Fibroblast of peridontal ligament (primary cell): ENCODE measurements around the gene KDM2B.

Source experiments
- DNase-seq: peaks from one replicate; pipeline ENCODE4 v3.0.0-alpha.2; 2010; ENCODE audit errors: extremely low read depth

The KDM2B gene

DNA sequence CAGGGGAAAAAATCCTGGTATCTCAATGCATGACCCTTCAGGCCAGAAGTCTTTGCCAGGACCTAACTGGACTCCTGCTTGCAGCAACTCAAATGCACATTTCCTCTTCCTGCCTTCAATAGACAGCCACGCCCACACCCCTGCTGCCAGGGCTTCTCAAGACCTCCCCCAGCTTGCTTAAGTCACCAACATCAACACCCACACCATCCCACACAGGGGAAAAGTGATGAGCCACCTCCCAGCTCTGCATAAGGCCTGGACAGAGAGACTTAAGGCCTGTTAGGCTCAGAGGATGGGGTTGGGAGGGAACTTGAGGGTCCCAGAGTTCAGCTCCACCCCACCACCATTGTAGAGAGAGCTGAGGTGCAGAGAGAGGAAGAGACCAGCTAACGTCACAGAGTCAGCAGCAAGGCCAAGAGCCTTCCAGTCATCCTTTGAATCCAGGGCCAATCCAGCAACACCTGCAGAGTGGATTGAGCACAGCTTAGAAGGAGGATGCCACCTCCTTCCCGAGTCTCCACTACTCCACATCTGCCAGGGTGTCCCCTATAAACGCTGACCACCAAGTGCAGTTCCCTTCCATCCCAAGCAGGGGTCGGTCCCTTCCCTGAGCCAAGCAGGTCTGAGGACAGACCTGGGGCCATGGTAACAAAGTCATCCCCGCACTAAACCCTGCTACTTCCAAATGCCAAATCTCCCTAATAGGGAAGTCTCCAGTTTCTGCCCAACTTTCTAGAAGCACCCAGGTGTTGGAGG, 50.0 kb downstream of the KDM2B start:
- DNase-seq: peak; percentile 61

DNA sequence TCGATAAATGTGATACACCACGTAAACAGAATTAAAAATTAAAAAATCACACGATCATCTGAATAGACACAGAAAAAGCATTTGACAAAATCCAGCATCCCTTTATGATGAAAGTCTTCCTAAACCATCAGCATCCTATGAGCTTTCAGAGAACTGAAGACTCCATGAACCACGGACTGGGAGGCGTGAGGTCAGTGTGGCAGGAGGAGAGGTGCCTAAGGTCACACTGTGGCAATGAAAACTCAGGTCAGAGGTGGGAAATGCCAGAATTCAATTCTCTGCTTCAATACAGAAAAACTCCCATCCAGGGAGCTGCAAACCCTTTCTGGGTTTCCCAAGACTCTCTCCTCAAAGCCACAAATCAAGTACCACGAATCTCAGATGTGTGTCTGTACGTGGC, 51.6 kb downstream of the KDM2B start:
- DNase-seq: no peak

DNA sequence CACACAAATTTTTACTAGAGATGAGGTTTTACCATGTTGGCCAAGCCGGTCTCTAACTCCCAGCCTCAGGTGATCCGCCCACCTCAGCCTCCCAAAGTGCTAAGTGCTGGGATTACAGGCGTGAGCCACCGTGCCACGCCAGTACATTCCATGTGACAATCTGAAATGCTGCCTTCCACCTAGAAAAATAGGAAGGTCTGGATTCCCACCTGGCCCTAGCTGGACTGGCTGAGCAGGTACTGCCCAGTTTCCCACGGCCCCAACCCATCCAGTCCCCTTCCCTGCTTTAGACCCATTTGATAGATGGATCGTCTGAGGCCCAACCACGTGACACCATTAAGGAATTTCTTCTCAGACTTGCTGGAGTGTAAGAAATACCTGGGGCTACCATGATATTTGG, 55.4 kb downstream of the KDM2B start:
- DNase-seq: no peak

DNA sequence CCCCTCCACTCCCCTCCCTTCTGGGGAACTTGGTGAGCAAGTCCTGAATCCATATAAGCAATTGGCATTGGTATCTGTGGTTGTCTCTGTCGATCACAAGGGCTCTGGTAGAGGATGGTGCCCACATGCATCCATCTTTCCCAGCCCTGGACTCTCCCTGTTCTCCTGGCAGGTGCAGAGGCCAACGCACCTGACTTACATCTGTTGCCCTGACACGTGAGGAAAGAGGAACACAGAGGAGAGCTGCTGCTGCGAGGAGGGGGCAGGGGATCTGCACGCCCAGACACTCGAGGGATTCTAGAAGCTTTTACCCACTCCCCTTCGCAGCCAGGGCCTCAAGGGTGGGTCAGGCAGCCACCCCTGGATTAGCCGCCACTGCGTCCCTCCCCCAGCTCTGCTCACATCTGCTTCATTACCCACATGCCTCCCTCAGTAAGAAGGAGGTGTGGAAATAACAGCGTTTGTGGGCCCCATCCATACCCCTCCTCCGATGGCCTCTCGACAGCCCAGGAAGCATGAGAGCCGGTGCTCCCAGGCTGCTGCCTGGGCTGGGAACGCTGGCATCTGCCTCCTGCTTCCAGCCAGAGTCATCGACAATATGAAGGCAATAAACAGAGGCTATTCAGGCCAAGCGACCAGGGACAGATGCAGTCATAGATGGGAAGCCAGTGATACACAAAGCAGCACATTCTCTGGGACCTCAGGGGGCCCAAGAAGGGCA, 56.5 kb downstream of the KDM2B start:
- DNase-seq: no peak

DNA sequence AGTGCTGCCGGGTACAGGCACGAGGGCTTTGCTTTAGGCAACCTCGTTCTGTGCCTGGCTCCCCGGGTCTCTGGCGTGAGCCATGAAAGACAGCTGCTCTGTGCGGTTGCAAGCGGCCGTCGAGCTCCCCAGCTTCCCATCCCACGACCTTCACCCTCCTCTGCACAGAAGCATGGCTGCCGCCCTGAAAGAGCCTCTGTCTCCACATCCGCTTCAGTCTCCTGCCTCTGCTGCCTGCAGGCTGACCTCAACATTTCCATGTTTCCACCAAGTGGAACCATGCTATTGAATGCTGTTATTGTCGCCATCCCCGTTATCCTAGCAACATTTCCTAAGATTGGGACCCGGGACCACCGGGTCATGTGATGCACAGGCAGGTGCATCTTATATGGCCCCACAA, 57.1 kb downstream of the KDM2B start:
- no peak for DNase-seq

DNA sequence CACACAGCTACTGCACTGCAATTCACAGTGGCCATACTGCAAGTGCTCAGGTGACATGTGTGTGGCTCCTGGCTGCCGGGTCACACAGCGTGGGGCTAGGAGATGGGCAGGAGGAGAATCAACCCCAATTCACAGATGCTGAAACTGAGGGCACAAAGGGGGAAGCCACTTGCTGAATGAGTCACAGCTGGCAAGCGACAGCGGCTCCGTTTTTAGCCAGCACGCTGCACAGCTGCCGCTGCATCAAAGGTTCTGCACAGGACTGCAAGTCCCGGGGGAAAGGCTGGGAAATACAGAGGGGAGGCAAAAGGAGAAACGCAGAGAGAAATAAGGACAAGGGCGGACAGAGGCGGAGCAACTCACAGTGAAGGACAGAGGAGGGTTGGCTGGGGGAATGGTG, 57.9 kb downstream of the KDM2B start:
- no peak for DNase-seq

DNA sequence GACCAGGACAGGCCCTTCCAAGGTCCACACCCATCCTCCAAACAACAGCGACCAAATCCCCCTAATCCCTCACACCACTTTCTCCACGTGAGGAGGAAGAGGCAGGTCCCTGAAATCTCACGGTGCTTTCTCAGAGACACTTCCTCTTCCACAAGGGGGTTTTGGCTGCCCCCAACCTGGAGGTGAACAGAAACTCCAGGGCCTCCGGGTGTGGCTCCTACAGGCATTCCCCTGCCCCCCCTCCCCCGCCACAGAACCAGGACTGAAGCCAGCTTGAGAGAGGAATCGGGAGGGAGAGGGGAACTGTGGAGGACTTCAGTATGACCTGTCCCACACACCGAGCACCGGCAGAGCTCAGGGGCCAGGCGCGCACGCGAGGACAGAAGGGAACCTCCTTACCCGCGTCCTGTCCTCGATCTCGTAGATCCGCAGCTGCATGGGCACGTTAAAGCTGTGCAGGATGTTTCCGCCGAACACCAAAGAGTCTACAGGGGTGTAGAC, 60.2 kb downstream of the KDM2B start:
- DNase-seq: no peak

DNA sequence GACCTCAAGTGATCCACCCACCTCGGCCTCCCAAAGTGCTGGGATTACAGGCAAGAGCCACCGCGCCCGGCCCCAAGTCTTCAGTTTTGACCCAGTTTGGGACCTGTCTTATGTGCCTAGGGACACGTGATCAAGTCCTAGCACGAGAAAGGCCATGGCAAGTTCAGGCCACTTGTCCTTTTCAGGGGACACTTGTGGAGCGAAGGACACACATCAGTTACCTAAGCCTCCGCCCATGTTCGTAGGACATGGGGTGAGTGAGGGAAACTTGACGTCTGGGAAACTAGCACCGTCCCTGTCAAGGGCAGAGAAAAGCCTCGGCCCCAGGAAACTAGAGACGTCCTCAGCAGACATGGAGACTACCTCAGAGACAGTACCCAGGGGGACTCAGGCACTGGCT, 60.7 kb downstream of the KDM2B start:
- no peak for DNase-seq

DNA sequence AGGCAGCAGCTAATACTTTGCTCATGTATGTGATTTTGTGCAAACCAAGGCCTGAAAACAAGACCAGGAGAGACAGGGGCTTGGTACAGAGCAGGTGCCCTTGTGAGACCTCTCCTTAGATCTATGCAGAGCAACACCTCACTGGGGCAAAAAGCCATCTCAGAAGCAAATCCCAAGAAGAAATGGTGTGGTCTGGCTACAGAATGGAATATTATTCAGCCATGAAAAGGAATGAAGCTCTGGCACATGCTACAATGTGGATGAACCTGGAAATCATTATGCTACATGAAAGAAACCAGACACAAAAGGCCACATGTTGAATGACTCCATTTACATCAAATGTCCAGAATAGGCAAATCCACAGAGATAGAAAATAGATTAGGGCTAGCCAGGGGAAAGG, 61.6 kb downstream of the KDM2B start:
- DNase-seq: no peak

DNA sequence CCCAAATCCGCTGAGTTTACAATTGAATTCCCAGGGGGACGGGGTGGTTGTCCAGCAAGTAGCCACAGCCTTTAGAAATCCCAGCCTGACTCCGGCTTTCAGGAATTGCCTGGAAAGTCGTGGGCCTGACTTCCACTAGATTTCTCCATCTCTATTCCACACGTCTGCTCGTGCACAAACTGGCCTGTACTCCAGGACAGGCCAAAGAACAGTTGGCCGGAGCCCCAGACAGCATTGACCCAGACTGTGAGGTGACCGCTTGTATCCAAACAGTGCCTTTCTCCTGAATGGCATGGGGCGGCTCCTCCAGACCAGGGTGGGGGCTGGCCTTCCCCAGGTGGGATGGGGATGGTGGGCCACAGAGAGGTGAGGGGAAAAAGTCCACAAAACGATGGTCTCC, 62.2 kb downstream of the KDM2B start:
- DNase-seq: no peak

DNA sequence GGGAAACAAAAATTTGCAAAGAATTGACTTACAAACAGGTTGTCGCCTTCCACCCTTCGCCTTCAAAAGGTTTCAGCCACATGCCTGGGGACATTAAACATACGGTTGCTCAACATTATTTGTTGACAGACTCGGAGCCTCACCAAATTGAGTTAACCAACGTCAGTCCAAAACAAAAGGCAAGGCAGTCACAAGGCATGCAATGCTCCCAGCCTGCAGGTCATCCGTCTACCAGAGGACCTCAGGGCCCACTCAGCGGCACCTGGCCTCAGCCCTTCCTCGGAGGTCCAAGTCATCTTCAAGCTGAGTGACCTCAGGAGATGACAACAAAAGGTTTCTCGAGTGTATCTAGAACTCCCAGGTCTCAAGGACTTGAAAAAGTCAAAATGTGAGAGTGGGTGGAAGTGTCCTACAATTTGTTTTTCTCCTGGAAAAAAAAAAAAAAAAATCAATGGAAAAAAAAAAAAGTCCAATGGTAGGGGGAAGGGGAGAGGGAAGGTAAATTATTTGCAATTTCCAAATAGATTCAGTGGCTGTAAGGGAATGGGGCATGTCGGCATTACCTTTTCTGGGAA, 64.3 kb downstream of the KDM2B start:
- no peak for DNase-seq

DNA sequence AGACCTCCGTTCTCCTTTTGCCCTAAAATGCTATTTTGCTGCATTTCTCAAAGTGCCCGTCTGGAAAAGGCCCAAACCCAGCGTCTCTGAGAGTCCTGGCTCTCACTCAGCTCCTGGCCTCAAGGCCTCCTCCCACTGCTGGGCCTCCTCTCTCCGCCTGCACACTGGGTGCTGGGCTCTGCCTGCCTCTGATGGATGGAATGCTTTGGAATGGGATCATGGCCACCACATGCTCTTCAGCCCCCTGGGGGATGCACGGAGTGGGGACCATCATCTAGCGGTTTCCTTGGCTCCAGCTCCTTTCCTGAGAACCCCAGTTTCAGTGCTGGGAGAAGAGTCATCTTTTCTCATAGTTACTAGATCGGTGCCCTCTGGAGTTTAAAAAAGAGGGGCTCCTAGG, 65.2 kb downstream of the KDM2B start:
- DNase-seq: peak; percentile 7

DNA sequence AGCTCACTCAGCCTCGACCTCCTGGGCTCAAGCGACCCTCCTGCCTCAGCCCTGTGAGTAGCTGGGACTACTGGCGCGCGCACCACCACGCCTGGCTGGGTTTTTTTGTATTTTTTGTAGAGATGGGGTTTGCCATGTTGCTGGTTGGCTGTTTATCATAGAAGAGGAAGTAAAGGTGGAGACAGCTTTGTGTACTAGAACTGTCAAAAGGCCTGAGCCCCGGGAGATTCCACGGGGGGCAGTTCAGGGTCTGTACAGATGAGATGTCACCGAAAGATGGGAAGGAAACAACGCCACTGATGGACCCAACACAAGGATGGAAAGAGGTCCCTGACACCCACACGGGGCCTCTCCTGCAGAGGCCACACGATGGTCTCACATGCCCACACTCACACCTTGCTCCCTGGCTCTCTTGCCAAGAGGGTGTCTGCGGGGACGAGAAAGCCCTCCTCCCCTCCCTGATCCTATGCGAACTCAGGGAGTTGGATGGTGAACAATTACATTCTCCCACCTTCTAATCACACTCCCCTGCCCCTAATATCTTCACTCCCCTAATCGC, 66.6 kb downstream of the KDM2B start:
- DNase-seq: no peak

DNA sequence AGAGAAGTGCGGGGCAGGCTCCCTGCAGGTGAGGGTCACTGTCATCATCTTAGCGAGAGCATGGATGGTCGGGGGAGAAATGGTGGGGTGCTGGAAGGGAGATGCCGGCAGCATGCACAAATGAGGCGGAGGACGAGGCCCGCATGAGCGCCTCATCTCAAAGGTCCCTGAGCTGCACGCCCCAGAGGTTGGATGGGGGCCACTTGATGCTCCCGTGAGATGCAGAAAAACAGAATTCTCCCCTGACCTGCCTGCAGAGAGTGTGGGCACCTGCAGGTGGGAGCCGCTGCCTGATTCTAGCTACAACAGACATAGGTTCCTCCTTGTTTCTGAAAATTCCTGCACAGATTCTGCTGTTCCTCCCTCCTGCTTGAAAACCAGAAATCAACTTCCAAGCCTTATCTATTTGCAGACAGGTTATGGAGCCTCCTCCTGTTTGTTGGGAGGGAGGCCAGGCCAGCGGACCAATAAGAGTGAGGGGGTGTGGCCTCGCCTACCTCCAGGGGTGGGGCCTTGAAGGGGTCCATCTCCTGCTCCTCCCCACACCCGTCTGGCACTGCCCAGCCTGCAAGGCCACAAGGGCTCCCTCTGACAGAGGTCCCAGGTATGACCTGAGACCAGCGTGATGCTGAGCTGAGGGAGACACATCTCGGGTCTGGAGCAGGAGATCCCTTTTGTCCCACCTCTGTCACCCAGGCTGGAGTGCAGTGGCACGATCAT, 67.2 kb downstream of the KDM2B start:
- no peak for DNase-seq

DNA sequence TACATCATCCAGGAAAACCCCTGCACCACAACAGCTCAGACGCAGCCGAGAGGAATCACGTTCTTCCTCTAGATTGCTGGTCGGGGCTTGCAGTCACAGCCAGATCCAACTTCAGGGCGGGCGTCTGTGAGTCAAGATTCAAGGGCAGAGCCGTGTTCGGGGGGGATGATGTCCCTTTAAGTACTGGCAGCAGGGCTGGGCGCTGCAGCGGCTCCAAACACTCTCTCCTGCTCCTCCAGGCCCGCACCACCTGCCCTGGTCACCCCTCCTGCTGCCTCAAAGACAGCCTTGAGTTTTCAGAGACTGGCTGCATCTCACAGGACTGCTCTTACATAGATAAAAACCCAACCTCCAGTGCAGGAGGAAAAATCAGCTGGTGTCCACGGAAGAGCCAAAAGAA, 68.3 kb downstream of the KDM2B start:
- no peak for DNase-seq

DNA sequence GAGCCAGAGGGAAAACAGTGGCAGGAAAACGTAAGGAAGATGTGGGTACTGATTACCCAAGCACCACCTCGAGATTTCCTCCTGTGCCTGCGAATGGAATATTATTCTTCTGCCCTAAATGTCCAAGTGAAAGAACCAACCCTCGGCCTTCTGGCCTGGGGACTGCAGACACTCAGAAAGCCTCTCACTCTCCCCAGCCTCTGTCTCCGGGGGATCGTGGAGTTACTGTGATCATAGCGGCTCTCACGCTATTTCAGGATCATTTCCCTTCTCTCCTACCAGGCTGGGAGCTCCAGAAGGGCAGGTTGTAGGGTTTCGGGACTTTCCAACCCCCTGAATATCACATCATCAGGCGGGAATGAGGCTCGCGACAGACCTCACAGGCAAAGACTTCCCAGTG, 68.9 kb downstream of the KDM2B start:
- DNase-seq: peak; percentile 6

DNA sequence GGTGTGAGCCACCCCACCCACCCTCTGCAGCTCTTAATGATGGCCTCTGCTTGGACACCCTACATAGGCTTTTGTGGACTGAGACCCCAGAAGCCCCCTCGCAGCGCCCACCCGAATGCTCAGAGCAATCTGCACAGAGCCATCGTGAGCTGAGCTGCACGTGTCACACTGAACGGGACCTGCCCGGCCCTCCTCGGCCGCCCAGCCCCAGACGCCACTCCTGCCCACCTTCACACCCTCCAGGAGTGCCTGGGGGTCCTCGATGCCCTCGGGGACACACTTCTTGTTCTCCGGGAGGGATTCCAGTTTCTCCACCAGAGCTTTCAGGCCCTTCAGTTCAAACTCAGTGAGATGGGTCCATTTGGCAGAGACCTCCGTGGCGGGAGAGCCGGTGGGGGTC, 71.5 kb downstream of the KDM2B start:
- DNase-seq: no peak

DNA sequence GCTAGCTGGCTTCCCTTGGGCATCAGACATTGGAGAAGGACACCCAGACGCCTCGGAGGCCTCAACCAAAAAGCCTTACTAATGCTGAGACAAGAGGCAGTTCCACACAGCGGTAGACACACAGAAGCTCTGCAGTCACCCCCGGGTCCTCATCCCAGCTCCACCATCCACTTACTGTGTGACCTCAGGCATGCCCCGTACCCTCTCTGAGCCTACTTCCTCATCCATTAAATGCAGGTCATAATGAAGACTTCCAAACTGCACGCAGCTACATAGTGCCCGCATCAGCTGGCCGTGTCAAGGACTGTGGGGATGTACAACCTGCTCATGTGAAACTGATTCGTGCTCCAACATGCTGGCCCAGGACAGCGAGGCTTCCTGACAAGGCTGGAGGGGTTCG, 72.3 kb downstream of the KDM2B start:
- DNase-seq: no peak

DNA sequence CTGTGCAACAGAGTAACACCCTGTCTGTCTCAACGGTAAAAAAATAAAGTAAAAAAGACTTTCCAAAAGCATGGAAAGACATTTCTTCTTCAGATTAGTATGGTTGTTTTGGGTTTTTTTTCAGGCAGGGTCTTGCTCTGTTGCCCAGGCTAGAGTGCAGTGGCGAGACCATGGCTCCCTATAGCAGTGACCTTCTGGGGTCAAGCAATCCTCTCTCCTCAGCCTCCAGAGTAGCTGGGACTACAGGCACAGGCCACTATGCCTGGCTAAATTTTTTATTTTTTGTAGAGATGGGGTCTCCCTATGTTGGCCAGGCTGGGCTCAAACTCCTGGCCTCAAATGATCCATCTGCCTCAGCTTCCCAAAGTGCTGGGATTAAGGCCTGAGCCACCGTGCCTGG, 72.8 kb downstream of the KDM2B start:
- DNase-seq: no peak

DNA sequence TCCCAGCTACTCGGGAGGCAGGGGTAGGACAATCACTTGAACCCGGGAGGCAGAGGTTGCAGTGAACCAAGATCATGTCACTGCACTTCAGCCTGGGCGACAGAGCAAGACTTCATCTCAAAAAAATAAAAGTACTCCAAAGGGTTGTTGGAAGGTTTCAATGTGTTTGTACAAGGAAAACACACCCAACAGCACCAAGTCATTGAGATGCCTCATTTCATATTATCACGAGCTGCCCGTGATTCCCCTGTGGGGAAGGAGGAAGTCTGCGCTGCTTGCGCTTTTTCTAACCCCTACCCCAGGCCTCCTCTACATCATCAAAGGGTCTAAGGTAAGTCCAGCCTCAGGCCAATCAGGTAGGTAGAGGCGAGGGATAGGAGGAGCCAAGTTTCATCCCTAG, 73.6 kb downstream of the KDM2B start:
- no peak for DNase-seq

DNA sequence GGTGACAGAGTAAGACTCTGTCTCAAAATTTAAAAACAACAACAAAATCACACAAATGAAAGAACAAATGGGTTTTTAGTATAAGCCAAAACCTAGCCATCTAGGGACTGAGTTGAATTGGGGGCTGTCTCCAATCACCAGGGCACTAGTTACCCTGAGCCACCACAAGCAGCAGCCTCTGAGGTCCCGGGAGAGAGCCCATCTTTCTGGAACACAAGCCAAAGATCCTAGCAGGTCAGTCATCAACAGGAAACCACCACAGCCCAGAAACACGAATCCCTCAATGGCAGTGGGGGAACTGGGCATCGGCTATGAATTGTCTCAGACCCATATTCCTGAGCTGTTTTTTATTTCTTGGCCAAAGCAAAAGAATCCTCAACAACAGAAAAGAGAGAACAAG, 75.3 kb downstream of the KDM2B start:
- DNase-seq: peak; percentile 7

DNA sequence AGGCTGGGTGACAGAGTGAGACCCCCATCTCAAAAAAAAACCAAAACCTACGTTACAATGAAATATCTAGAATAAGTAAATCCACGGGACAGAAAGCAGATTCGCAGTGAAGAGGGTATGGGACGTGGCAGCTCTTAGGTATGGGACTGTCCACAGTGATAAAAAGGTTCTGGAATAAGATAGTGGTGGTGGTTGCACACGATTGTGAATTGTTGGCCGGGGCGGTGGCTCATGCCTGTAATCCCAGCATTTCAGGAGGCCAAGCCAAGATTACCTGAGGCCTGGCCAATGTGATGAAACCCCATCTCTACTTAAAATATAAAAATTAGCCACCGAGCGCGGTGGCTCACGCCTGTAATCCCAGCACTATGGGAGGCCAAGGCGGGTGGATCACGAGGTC, 76.3 kb downstream of the KDM2B start:
- no peak for DNase-seq
